GM18505 (cell line): Measurements from ENCODE around the gene TMEM201.
"Not testable (repeated sequence)": the region's sequence is repeated elsewhere in the genome, so short reads cannot be mapped to it uniquely, and the experiment has no call there.

Experiments used
- ATAC-seq: cut with Tn5 transposase; IDR thresholded peaks from one replicate; pipeline ENCODE4 v1.9.1; 2021; ENCODE audit not compliant: unreplicated experiment
- POLR2A ChIP-seq: IDR thresholded peaks from 4 replicates; pipeline ENCODE4 v1.6.1; 2011; ENCODE audit warnings: borderline replicate concordance; ENCODE audit not compliant: insufficient read depth, insufficient read length; ENCODE audit errors: extremely low read depth

The TMEM201 gene

DNA sequence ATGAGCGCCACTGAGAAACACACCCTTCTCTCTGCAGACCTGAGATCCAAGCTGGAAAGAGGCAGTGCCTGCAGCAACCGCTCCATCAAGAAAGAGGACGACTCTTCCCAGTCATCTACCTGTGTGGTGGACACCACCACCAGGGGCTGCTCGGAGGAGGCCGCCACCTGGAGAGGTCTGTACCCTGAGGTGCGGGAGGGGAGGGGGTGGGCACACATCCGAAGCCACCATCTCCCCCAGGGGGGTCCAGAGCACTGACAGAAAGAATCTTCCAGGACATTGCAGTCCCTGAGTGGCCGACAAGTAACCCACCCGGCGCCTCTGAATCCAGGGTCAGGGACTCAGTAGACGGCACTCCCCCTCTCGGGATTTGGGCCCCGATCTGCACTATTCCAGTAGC, 23.0 kb downstream of the TMEM201 start:
- no peak for TF ChIP-seq POLR2A
- no peak for ATAC-seq

DNA sequence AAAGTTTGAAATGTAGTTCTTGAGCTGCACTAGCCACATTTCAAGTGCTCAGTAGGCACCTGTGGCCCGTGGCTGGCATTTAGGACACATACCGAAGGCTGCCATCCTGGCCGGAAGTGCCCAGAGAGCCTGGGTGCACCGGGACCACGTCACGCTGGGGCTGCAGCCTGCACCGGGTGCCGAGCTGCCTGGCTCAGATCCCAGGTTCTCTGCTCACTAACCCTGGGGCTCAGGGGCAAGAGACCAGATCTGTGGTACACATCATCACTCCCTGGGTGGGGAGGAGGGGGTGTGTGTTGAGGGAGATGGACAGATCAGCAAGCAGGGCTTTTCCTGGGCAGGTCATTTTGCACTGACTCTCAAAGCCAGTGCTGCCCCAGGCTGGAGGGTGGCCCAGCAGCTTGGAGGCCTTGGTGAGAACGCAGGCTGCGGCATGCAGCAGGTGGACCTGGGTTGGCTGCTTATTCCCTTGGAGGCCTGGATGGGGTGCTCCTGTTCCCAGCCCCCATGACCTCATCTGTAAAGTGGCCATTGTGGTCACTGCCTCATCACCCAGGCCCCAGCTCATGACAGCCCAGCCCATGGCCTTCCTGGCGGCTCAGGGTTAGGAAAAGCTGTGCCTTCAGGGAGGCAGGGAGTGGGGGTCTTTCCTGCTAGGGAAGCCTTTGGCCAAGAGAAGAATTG, 23.6 kb downstream of the TMEM201 start:
- TF ChIP-seq POLR2A: no peak
- ATAC-seq: no peak

DNA sequence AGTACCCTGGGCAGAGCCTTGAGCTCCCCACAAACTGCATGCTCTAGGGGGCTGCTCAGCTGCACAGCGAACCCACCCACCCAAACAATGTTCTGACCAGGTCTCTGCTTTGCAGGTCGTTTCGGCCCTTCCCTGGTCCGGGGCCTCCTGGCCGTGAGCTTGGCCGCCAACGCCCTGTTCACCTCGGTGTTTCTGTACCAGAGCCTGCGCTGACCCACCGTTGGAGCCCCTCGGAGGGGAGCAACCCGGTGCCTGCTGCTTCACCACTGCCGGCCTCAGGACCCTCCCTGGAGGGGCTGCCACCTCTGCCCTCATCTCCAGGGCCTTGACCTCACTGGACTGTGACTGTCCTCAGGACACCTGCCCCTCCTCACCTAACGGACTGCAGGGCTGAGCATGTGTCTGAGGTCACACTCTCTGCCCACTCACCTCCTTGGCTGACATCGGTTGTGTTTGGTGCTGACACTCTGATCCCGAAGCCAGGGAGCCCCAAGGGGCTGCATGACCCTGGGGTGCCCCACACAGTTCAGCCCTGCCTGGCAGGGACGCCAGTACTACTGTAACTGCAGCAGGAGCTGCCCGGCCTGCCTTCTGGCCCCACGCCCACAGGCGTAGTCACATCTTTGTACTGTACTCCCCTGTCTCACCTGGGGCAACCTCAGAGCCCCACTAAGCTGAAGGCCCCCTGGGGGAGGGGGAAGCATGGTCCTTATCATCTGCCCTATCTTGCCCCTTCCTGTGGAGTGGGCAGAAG, 24.3 kb downstream of the TMEM201 start:
- ATAC-seq: no peak
- no peak for TF ChIP-seq POLR2A

DNA sequence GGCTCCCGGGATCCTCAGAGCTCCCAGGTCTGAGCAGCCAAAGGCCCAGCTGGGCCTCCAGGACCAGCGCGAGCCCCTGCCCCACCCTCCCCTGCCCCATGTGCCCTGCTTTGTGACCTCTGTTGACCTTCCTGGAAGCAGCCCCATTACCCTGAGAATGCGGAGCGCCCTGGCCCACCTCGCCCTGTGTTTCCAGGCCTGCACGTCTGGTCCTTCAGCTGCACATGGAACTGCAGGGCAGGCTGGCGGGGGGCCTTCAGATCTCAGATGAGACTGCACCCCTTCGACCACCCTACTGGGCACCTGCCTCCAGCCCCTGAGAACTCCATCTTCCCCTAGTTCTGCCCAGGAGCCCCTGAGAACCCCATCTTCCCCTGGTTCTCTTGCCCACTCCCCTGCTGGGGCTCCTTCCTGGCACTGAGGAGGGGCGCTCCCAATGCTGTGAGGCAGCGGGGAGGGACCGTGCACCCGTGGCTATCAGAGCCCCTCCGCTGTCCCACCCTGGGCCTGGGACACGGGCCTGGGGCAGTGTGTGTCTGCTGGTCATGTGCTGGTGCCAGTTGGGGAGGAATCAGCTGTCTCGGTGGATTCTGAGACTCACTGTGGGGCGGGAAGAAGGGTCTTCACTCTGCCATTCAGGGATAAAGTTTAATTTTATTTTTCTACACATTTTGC, 25.1 kb downstream of the TMEM201 start:
- ATAC-seq: no peak
- no peak for TF ChIP-seq POLR2A

DNA sequence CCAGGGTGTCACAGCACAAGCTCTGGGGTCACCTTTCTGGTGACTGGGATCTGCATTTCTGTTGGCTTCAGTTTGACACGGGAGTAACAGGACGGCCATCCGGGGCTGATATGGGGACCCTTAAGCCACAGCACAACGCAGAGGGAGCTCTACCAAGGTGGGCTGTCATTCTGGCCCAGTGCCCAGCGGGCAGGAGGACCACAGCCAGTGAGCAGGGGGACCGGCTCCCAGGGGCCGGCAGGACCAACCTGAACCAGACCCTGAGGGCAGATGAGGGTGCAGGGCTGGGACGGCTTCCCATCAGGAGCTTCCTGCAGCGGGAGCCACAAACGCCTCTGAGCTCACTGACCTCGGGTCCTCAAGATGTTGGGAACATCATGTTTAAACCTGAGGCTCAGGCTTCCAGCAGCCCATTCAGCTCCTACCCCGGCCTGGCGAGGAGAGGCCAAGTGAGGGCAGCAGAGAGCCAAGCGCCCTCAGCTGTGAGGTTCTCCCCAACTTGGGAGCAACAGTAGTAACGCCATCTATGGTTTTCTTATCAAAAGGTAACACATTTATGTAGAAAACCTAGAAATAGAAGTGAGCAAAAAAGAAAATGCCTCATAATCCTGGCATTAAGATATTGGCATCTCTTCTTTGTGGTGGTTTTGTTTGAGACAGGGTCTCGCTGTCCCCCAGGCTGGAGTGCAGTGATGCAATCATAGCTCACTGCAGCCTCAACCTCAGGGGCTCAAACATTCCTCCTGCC, 26.8 kb downstream of the TMEM201 start:
- ATAC-seq: no peak
- no peak for TF ChIP-seq POLR2A

DNA sequence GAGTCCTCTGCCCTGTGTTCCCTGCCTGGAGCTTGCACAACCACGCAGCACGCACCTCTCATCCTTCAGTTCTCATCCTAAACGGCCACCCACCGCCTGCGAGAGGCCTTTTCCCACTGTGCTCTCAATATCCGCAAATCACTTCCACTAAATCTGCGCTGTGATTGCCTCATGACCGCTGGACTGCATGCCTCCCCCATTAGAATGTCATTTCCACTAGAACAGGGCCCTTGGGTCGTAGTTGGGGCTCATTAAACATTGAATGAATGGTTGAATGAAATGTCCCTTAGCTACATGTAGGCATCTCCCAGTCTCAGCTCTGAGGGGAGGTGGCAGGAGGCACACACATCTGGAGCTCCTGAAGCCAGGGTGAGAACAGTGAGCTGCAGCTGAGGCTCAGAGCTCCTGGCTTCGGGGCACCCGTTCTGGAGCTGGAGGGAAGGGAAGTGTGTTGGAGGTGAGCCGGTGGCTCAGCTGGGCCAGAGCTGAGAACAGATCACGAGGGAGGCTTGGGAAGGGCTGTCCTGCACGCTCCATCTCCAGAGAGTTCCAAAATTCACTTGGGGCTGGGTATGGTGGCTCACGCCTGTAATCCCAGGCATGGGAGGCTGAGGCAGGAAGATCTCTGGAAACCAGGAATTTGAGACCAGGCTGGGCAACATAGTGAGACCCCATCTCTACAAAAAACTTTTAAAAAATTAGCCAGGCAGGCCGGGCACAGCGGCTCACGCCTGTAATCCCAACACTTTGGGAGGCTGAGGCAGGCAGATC, 30.4 kb downstream of the TMEM201 start:
- no peak for ATAC-seq
- TF ChIP-seq POLR2A: no peak

DNA sequence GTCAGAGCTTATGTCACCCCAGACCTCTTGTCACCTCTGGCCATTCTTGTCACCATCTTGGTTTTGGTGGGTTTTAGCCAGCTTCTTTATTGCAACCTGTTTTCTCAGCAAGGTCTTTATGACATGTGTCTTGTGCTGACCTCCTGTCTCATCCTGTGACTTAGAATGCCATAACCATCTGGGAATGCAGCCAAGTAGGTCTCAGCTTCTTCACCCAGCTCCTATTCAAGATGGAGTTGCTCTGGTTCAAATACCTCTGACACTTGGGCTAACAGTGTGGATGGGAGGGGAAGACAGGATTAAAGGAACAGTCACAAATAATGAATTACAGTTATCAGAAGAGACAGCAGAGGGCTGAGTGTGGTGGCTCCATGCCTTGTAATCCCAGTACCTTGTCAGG, 32.3 kb downstream of the TMEM201 start:
- no peak for TF ChIP-seq POLR2A
- ATAC-seq: no peak

DNA sequence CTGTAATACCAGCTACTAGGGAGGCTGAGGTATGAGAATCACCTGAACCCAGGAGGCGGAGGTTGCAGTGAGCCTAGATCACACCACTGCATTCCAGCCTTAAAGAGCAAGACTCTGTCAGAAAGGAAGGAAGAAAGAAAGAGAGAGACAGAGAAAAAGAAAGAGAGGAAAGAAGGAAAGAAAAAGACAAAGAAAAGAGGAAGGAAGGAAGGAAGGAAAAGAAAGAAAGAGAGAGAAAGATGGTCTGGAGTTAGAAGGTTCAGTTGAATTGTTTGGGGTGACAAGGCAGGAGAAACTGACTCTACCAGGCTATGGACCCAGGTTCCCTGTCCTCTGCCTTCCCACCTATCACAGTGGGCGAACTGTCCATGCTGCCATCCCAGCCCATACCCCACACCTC, 35.4 kb downstream of the TMEM201 start:
- ATAC-seq: no peak
- TF ChIP-seq POLR2A: no peak

DNA sequence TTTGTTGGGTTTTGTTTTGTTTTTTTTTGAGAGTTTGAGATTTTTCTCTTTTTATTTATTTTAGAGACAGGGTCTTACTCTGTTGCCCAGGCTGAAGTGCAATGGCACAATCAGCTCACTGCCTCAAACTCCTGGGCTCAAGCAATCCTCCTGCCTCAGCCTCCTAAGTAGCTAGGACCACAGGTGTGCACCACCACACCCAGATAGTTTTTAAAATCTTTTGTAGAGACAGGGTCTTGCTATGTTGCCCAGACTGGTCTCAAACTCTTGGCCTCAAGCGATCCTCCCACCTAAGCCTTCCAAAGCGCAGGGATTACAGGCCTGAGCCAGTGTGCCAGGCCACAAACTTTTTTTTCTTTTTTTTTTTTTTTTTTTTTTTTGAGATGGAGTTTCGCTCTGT, 36.3 kb downstream of the TMEM201 start:
- ATAC-seq: not testable (repeated sequence)

DNA sequence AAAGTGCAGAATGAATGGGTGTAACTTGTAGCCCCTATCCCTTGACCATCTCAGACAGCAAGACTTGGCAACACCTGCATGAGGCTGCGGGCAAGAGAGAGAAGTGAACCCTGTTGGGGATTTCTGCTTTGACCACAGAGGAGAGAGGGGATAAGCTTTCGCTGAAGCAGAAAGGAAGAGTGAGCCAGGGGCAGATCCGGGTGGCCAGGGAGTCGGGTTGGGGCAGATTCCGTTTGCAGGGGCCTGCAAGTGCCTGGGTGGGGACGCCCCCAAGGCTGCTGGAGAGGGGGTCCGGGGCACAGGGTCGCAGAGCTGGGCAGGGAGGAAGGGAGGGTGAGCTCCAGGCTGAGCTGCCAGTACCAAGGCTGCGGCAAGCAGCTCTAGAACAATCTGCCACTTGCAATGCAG, 37.5 kb downstream of the TMEM201 start:
- no peak for TF ChIP-seq POLR2A
- peak; percentile 35 for ATAC-seq

DNA sequence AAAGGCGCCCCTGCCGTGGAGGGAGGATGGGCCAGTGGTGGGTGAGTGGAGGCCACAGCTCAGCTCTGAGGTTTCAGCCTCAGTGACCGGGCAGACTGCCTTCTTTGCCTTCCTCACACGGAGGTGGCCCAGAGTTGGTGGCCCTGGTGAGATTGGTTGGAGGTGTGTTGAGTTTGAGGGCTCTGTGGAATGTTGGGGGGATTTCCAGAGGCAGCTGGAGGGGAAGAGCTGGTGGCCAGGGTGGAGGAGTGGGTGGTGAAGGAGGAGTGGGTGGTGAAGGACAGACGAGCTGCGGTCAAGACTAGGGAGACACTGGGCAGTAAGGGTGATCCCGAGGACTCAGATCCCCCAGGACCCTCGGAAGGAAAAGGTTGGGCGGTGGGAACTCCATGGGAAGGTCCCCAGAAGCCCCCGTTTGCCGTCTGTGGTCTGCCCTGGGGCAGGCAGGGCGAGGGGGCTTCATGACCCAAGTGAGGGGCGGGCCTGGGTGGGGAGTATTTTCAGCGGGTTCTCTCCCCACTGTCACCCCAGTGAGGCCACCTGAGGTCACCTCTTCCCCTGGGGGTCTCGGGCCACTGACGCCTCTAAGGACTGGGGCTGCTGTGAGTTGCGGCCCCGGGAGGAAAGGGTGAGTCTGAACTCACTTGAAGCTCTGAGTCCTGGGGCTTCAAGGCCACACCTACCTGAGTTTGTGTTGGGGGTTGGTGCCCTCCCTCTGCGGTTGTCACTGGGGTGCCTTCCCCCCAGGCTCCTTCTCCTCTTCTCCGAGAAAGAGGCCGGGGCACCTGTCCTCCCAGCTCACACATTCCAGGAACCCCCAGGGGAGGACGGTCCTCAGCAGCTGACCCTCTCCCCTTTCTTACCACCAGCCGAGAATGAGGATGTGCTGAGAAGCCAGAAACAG, 40.1 kb downstream of the TMEM201 start:
- TF ChIP-seq POLR2A: peak; percentile 55
- no peak for ATAC-seq
